Suprapubic skin (tissue), 4 donors: Measurements from ENCODE around the gene GRID1. TPM values are rescaled to one million over a fixed set of nuclear protein-coding genes. Genes with fewer than 3 reads are reported as not detected.

Experiments used
- DNase-seq, 2 donors: peaks; one replicate each; pipeline ENCODE4 v3.0.0-alpha.2; 2019; ENCODE audit warnings: low spot score in 2 of 2
- H3K27ac ChIP-seq: fragments of 200-600 bp; sonication (generic); one replicate; pipeline ENCODE4 v1.5.1; 2019
- H3K27me3 ChIP-seq: fragments of 200-600 bp; sonication (generic); one replicate; pipeline ENCODE4 v1.5.1; 2019
- H3K36me3 ChIP-seq: fragments of 200-600 bp; sonication (generic); one replicate; pipeline ENCODE4 v1.5.1; 2019
- H3K4me1 ChIP-seq: fragments of 200-600 bp; sonication (generic); one replicate; pipeline ENCODE4 v1.5.1; 2019
- H3K4me3 ChIP-seq: fragments of 200-600 bp; sonication (generic); one replicate; pipeline ENCODE4 v1.5.1; 2019; ENCODE audit warnings: mild to moderate bottlenecking
- H3K9me3 ChIP-seq: fragments of 200-600 bp; sonication (generic); one replicate; pipeline ENCODE4 v1.5.1; 2019
- CTCF ChIP-seq, 2 donors: fragments of 200-600 bp in 1 of 2; fragments of 450-650 bp in 1 of 2; sonication (generic) in 1 of 2; IDR thresholded peaks; one replicate each; pipeline ENCODE4 v1.5.1; 2016 to 2019; ENCODE audit warnings: antibody characterized with exemption in 2 of 2, mild to moderate bottlenecking in 1 of 2, moderate library complexity in 1 of 2
- EP300 ChIP-seq: sonication (generic); formaldehyde crosslinking; IDR thresholded peaks from one replicate; pipeline ENCODE4 v1.6.1; 2017; ENCODE audit warnings: antibody characterized with exemption
- POLR2A ChIP-seq, 2 donors: fragments of 450-650 bp; IDR thresholded peaks; one replicate each; pipeline ENCODE4 v1.6.1; 2017; ENCODE audit warnings: antibody characterized with exemption in 2 of 2, mild to moderate bottlenecking in 2 of 2, moderate library complexity in 2 of 2
- POLR2AphosphoS5 ChIP-seq, 3 donors: sonication (generic); formaldehyde crosslinking; IDR thresholded peaks; one replicate each; pipeline ENCODE4 v1.6.1; 2017; ENCODE audit warnings: antibody characterized with exemption in 3 of 3
- WGBS: methylation state at CpG from one replicate; pipeline ENCODE4 v1.1.5; 2018; 5-methylcytosine and 5-hydroxymethylcytosine counted together
- total RNA-seq, 4 donors: library from RNA; depleted of rRNA; stranded (reverse); fragments of >200 nt; gene quantifications; one replicate each; pipeline ENCODE4 v1.1.0, GENCODE V29; 2016

GRID1 gene
- total RNA-seq, 4 donors from 2014 or later, result 1.8 to 3.1 (median 2.4) TPM

DNA sequence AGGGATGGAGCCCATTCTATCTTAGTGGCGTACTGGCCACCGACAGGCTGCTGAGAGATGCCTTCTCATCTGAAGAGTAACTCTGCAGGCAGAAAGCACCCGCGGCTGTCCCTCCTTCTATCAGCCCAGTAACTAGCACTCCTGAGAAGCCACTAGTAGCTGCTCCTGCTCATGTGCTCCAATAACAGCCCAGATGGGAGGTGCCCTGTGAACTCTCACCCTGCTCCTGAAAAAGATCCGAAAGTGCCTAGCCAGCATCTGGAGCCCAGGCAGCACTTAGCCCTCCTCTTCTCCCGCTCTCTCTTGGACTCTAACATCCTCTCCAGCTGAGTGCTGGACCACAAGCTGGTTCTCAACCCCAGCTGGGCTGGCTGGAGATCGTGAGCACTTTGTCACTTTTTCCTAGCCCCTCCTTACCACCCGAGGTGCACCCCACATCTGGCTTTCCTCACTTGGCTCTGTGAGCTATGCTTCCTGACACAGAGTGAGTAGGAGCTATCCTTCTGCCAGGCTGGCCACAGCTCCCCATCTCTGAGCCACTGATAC, 239.2 kb downstream of the GRID1 start:
- WGBS, result 80% methylated on average over 4 of the region's 8 CpGs

GRCh38 chr10:86124734-86125133, 241.9 kb downstream of the GRID1 start:
- Histone ChIP-seq H3K27ac (no peak overlapping the region), H3K4me3 (no peak overlapping the region), H3K4me1 (no peaks in the 10 kb centered on the region), H3K36me3 (no peaks in the 10 kb centered on the region), H3K27me3 (no peaks in the 10 kb centered on the region), H3K9me3 (no peaks in the 10 kb centered on the region)
- WGBS, result 80% methylated on average over 4 of the region's 4 CpGs
- TF ChIP-seq POLR2A (IDR thresholded peaks at IDR 0.05) (no peak), EP300 (no peak), CTCF (IDR thresholded peaks at IDR 0.05) (no peak), POLR2AphosphoS5 (IDR thresholded peaks at IDR 0.05) (no peak)
- no peak for DNase-seq

More for the DNA sequence above, 239.2 kb downstream of the GRID1 start:
- no peak overlapping the region for H3K4me3 ChIP-seq
- H3K27ac ChIP-seq, result no peak overlapping the region
- no peaks in the 10 kb centered on the region for H3K27me3 ChIP-seq
- H3K36me3 ChIP-seq, result no peaks in the 10 kb centered on the region
- no peaks in the 10 kb centered on the region for H3K9me3 ChIP-seq
- DNase-seq, result no peak
- TF ChIP-seq POLR2A (IDR thresholded peaks at IDR 0.05), result no peak
- no peak for TF ChIP-seq EP300
- no peak for TF ChIP-seq CTCF (IDR thresholded peaks at IDR 0.05)
- no peak for TF ChIP-seq POLR2AphosphoS5 (IDR thresholded peaks at IDR 0.05)
- H3K4me1 ChIP-seq, result no peaks in the 10 kb centered on the region

DNA sequence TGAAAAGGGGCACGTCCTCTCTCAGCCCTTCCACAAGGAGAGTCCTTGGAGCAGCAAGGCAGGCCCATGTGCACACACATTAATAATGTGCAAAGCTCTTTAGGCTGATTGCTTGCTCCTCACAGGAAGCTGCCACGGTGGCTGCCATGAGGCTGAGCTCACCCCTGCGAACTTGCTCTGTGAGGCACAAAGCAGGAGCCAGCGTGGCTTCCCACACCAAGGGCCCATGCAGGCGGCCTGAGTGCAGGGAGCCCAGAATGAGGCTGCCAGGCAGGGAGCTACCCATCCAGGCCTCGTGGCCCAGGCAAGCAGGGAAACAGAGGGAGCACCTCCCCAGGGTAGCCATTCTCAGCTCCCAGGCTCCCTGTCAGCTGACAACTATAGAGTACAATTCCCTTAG, 242.9 kb downstream of the GRID1 start:
- Histone ChIP-seq H3K27me3 (no peaks in the 10 kb centered on the region), H3K36me3 (no peaks in the 10 kb centered on the region), H3K4me1 (no peaks in the 10 kb centered on the region), H3K4me3 (no peak overlapping the region), H3K27ac (no peak overlapping the region), H3K9me3 (no peaks in the 10 kb centered on the region)
- TF ChIP-seq POLR2A (IDR thresholded peaks at IDR 0.05), result no peak
- TF ChIP-seq EP300, result no peak
- no peak for TF ChIP-seq POLR2AphosphoS5 (IDR thresholded peaks at IDR 0.05)
- no peak for TF ChIP-seq CTCF (IDR thresholded peaks at IDR 0.05)
- 75% methylated on average over 6 of the region's 6 CpGs for WGBS
- DNase-seq, result no peak

GRCh38 chr10:86123304-86123703, 243.3 kb downstream of the GRID1 start:
- no peak for TF ChIP-seq POLR2A (IDR thresholded peaks at IDR 0.05)
- no peak for TF ChIP-seq POLR2AphosphoS5 (IDR thresholded peaks at IDR 0.05)
- TF ChIP-seq EP300, result no peak
- TF ChIP-seq CTCF (IDR thresholded peaks at IDR 0.05), result no peak
- Histone ChIP-seq H3K4me3 (no peak overlapping the region), H3K27me3 (no peaks in the 10 kb centered on the region), H3K27ac (no peak overlapping the region), H3K4me1 (no peaks in the 10 kb centered on the region), H3K36me3 (no peaks in the 10 kb centered on the region), H3K9me3 (no peaks in the 10 kb centered on the region)
- DNase-seq, result no peak
- 83% methylated on average over 4 of the region's 4 CpGs for WGBS

- Histone ChIP-seq H3K4me1 (no peaks in the 10 kb centered on the region), H3K9me3 (no peaks in the 10 kb centered on the region), H3K27me3 (no peaks in the 10 kb centered on the region), H3K4me3 (no peak overlapping the region), H3K36me3 (no peaks in the 10 kb centered on the region), H3K27ac (no peak overlapping the region)
- no peak for DNase-seq
- TF ChIP-seq POLR2AphosphoS5 (IDR thresholded peaks at IDR 0.05), result no peak
- TF ChIP-seq POLR2A (IDR thresholded peaks at IDR 0.05), result no peak
- no peak for TF ChIP-seq EP300
- no peak for TF ChIP-seq CTCF (IDR thresholded peaks at IDR 0.05)
- WGBS, result 59% methylated on average over 2 of the region's 2 CpGs
Observed at GRCh38 chr10:86122646-86123045, 243.9 kb downstream of the GRID1 start.
